K562 (cell line): Measurements from ENCODE around the gene TBC1D16. TPM values are rescaled to one million over a fixed set of nuclear protein-coding genes. Genes with fewer than 3 reads are reported as not detected.

Experiments
- ATAC-seq: fragments of 200-7000 bp; cut with Tn5 transposase; 3 replicates; pipeline ENCODE4 v1.9.1; 2020; ENCODE audit warnings: moderate library complexity
- BruUV-seq: library from RNA; stranded (reverse); fragments of 400-500 nt; replicated peaks from 2 replicates; lab custom pipeline; 2021; lab: Mats Ljungman, UMichigan
- CTCF ChIA-PET: fragments of 300-600 bp; formaldehyde crosslinking; extraction: SDS; loops from one replicate; lab custom pipeline; 2021; ENCODE audit warnings: low intra/inter-chr PET ratio; lab: Yijun Ruan, JAX
- POLR2A ChIA-PET: fragments of 300-600, 350-650 bp; sonication (Branson Sonifier 250); formaldehyde crosslinking; extraction: SDS; loops from one replicate; lab custom pipeline; 2021; ENCODE audit warnings: antibody characterized with exemption, inconsistent platforms; lab: Yijun Ruan, JAX
- DNase-seq, 4 experiments: peaks; one replicate each; pipeline versions ENCODE4 v3.0.0 to v3.0.0-alpha.2; 2011 to 2018; ENCODE audit warnings: low spot score in 3 of 4, mixed read lengths in 3 of 4; ENCODE audit errors: extremely low read depth in 1 of 4
- FAIRE-seq: peaks from 2 replicates; lab custom pipeline; 2011; peaks lifted over from hg19 to GRCh38; lab: Jason Lieb, UNC
- H2AFZ ChIP-seq: 2 replicates; pipeline ENCODE4 v1.6.0; 2011; ENCODE audit warnings: low read depth, low read length, control low read depth, inconsistent platforms
- H3K27ac ChIP-seq: fragments of 200-600 bp; 3 replicates; pipeline ENCODE4 v1.8.0; 2011; ENCODE audit warnings: low read depth, mild to moderate bottlenecking, control low read depth, inconsistent platforms, low read length, moderate library complexity, mixed read lengths; ENCODE audit errors: extremely low read depth
- H3K27me3 ChIP-seq, 2 experiments: fragments of 300-600 bp in 1 of 2; 2 replicates in 1 of 2; 3 replicates in 1 of 2; pipeline versions ENCODE4 v1.6.0 to v1.8.0; 2011; ENCODE audit warnings: inconsistent platforms in 2 of 2, low read length in 2 of 2, mild to moderate bottlenecking in 1 of 2, mixed read lengths in 1 of 2, moderate library complexity in 1 of 2; ENCODE audit not compliant: control insufficient read depth in 2 of 2, insufficient read depth in 2 of 2
- H3K36me3 ChIP-seq: fragments of 300-600 bp; 3 replicates; pipeline ENCODE4 v1.8.0; 2011; ENCODE audit warnings: mild to moderate bottlenecking, low read length, inconsistent platforms; ENCODE audit not compliant: control insufficient read depth, insufficient read depth
- H3K4me1 ChIP-seq, 2 experiments: fragments of 200-600 bp in 1 of 2; replicated peaks in 1 of 2; 2 replicates in 1 of 2; 3 replicates in 1 of 2; pipeline versions ENCODE4 v1.5.1 to v1.8.0; 2011; ENCODE audit warnings: inconsistent platforms in 2 of 2, low read length in 2 of 2, mild to moderate bottlenecking in 1 of 2, mixed read lengths in 1 of 2, moderate library complexity in 1 of 2; ENCODE audit not compliant: control insufficient read depth in 2 of 2, insufficient read depth in 2 of 2
- H3K4me2 ChIP-seq: 2 replicates; pipeline ENCODE4 v1.6.1; 2011; ENCODE audit warnings: low read length, control low read depth, inconsistent platforms, mixed read lengths; ENCODE audit not compliant: insufficient read depth
- H3K4me3 ChIP-seq: fragments of 200-600 bp; sonication (generic), shearing (Covaris generic); 2 replicates; pipeline ENCODE4 v1.5.1; 2016; ENCODE audit warnings: control low read depth, inconsistent platforms
- H3K79me2 ChIP-seq: fragments of 200-600 bp; 3 replicates; pipeline ENCODE4 v1.8.0; 2011; ENCODE audit warnings: low read length, inconsistent platforms; ENCODE audit not compliant: control insufficient read depth, insufficient read depth
- H3K9ac ChIP-seq, 2 experiments: 2 replicates each; pipeline versions ENCODE4 v1.6.0 to v1.6.1; 2011; ENCODE audit warnings: low read depth in 2 of 2, low read length in 2 of 2, control low read depth in 1 of 2, inconsistent platforms in 1 of 2, mild to moderate bottlenecking in 1 of 2, mixed read lengths in 1 of 2; ENCODE audit not compliant: insufficient read depth in 1 of 2
- H3K9me1 ChIP-seq: one replicate; pipeline ENCODE4 v1.6.0; 2011; ENCODE audit warnings: inconsistent platforms, mild to moderate bottlenecking, low read length, moderate library complexity; ENCODE audit not compliant: control insufficient read depth, insufficient read depth
- H3K9me3 ChIP-seq: replicated peaks from 2 replicates; pipeline ENCODE4 v1.5.1; 2011; ENCODE audit warnings: low read depth, low read length, inconsistent platforms; ENCODE audit not compliant: control insufficient read depth, insufficient read depth
- H4K20me1 ChIP-seq: replicated peaks from 2 replicates; pipeline ENCODE4 v1.6.1; 2011; ENCODE audit warnings: low read length, inconsistent platforms, mixed read lengths; ENCODE audit not compliant: control insufficient read depth, insufficient read depth
- AFF1 ChIP-seq, 2 experiments: fragments of 450-650 bp; IDR thresholded peaks; 2 replicates each; pipeline ENCODE4 v1.6.1; 2018; ENCODE audit warnings: mild to moderate bottlenecking in 2 of 2, low read depth in 1 of 2; ENCODE audit not compliant: partially characterized antibody in 2 of 2
- ATF2 ChIP-seq: sonication (generic); formaldehyde crosslinking; IDR thresholded peaks from 2 replicates; pipeline ENCODE4 v1.8.1; 2022; ENCODE audit warnings: missing genetic modification reagents
- CBX8 ChIP-seq: fragments of 200-600 bp; sonication (generic); IDR thresholded peaks from 2 replicates; pipeline ENCODE4 v1.6.1; 2012; ENCODE audit warnings: borderline replicate concordance, mixed run types, low read depth, mild to moderate bottlenecking, moderate library complexity, mixed read lengths, low read length, control low read depth, inconsistent platforms; ENCODE audit not compliant: poor library complexity, severe bottlenecking; ENCODE audit errors: extremely low read depth
- ELF1 ChIP-seq: fragments of 200-800 bp; sonication (Bioruptor generic); IDR thresholded peaks from 2 replicates; pipeline ENCODE4 v1.6.1; 2016; ENCODE audit warnings: missing genetic modification characterization, missing compliant biosample characterization
- NR4A1 ChIP-seq, 2 experiments: fragments of 250-450 bp in 1 of 2; fragments of 450-650 bp in 1 of 2; sonication (Bioruptor Pico) in 1 of 2; IDR thresholded peaks; 2 replicates each; pipeline versions ENCODE4 v1.4.0 to v1.6.1; 2016 to 2020; ENCODE audit warnings: mild to moderate bottlenecking in 2 of 2, missing compliant biosample characterization in 1 of 2, missing genetic modification characterization in 1 of 2, moderate library complexity in 1 of 2
- PRDM10 ChIP-seq: fragments of 450-650 bp; IDR thresholded peaks from 2 replicates; pipeline ENCODE4 v1.6.1; 2018; ENCODE audit not compliant: partially characterized antibody
- WGBS: fragments of 100-300 bp; shearing (Covaris generic); methylation state at CpG from one replicate; pipeline ENCODE4 v1.1.6; 2016; ENCODE audit warnings: low coverage, mixed read lengths; ENCODE audit not compliant: insufficient coverage; ENCODE audit errors: missing lambda C conversion rate; 5-methylcytosine and 5-hydroxymethylcytosine counted together
- in situ Hi-C: fragments of 300-500 bp; cut with MboI; formaldehyde crosslinking; loops from 4 replicates; pipeline ENCODE4 v1.15.0; 2018; ENCODE audit warnings: inconsistent platforms, mixed read lengths
- intact Hi-C: fragments of 100-400 bp; cut with micrococcal nuclease; formaldehyde crosslinking; loops from 2 replicates; pipeline ENCODE4 v1.14.2; 2022
- polyA plus RNA-seq, 8 experiments: library from polyadenylated mRNA; depleted of rRNA in 4 of 8; stranded (reverse) in 5 of 8; unstranded in 3 of 8; fragments of >200 nt; fragmentation: Nextera tagmentation in 2 of 8; fragmentation: Illumina TruSeq in 1 of 8; extraction: Ambion mirVana in 2 of 8; extraction: Trizol in 1 of 8; gene quantifications; 2 replicates each; pipeline versions ENCODE4 v1.2.1 to v1.2.3, GENCODE V29; 2011 to 2014; ENCODE audit warnings: inconsistent platforms in 1 of 8, missing spikeins in 1 of 8
- total RNA-seq, 7 experiments: library from RNA; depleted of rRNA in 6 of 7; stranded (reverse); fragments of >200 nt in 6 of 7; fragmentation: Illumina TruSeq in 2 of 7; extraction: Trizol in 2 of 7; gene quantifications; 2 replicates each; pipeline versions ENCODE4 v1.2.1 to v1.2.3, GENCODE V29; 2011 to 2021; ENCODE audit warnings: low replicate concordance in 1 of 7

Gene TBC1D16
- total and polyA plus RNA-seq, 9 of the 15 experiments (the other 6 are each of a cell fraction or from before 2014, with no cell fraction given) = 0.01 to 0.20 (median 0.03) TPM; not detected in 1

- TF ChIP-seq PRDM10 = no peak
Observed at GRCh38 chr17:79997011-79997660, 38.5 kb downstream of the TBC1D16 start (continued).

GRCh38 chr17:79996291-79996690, 39.4 kb downstream of the TBC1D16 start:
- intact Hi-C loops = no loop called here
- TF ChIP-seq AFF1 (IDR thresholded peaks at IDR 0.05; ENCODE audit: low read depth in 1 of 2, partially characterized antibody in 2 of 2) = no peak
- TF ChIP-seq CBX8 = peak; percentile 89
- no peak for TF ChIP-seq ATF2
- TF ChIP-seq NR4A1 (CRISPR knock-in tag; IDR thresholded peaks at IDR 0.05) = no peak
- TF ChIP-seq NR4A1 (tag; IDR thresholded peaks at IDR 0.05) = no peak
- no peak for TF ChIP-seq ELF1

More at GRCh38 chr17:79996291-79996690, 39.4 kb downstream of the TBC1D16 start:
- H3K79me2 ChIP-seq = no peaks in the 10 kb centered on the region
- H3K27ac ChIP-seq = no peak overlapping the region
- 0 out of 2 replicates have a peak, but pooled peaks cover 1% of the 10 kb centered on the region for H4K20me1 ChIP-seq
- no peaks in the 10 kb centered on the region for H3K9me1 ChIP-seq
- in situ Hi-C loops = no loop called here
- H3K9ac ChIP-seq = no peak overlapping the region
- H3K4me2 ChIP-seq = no peak overlapping the region
- no peak for ATAC-seq
- DNase-seq = no peak
- ChIA-PET POLR2A (interaction anchor here (0.6 kb wide), 1 partner anchor 274 kb away, joined by 5 read pairs; no protein-coding TSS in a partner anchor), CTCF (no interaction called here)
- peaks cover 20 to 47% of the 10 kb centered on the region in 2 experiments for H3K27me3 ChIP-seq
- no peak for FAIRE-seq
- BruUV-seq = no TSS peak
- H3K4me1 ChIP-seq = peaks cover 16 to 22% of the 10 kb centered on the region in 2 experiments
- H3K9me3 ChIP-seq = 0 out of 2 replicates have a peak, but pooled peaks cover 3% of the 10 kb centered on the region
- WGBS = 4% methylated on average over 12 of the region's 12 CpGs
- H3K36me3 ChIP-seq = no peaks in the 10 kb centered on the region
- H2AFZ ChIP-seq = no peak overlapping the region
- H3K4me3 ChIP-seq = no peak overlapping the region
